ENCODE measurements around the gene NRF1. TPM values are rescaled to one million over a fixed set of nuclear protein-coding genes. Genes with fewer than 3 reads are reported as not detected.

NRF1 gene
- total and polyA plus RNA-seq, 2 of the 13 experiments (the other 11 are each of a cell fraction or from before 2014, with no cell fraction given) = 9.3 to 10.1 TPM

- TF ChIP-seq ZNF292 (CRISPR knock-in tag; IDR thresholded peaks at IDR 0.05; ENCODE audit: borderline replicate concordance, low read depth) (no peak), MYPOP (CRISPR knock-in tag; IDR thresholded peaks at IDR 0.05) (peak; percentile 92), GPBP1L1 (CRISPR knock-in tag; IDR thresholded peaks at IDR 0.05) (no peak), HNRNPL (IDR thresholded peaks at IDR 0.05; ENCODE audit: low read depth, low read length) (0 out of 2 replicates have a peak, but pooled peaks have one; percentile 37), EEA1 (CRISPR knock-in tag; IDR thresholded peaks at IDR 0.05; ENCODE audit: borderline replicate concordance) (0 out of 2 replicates have a peak, but pooled peaks have one; percentile 56), ZNF30 (CRISPR knock-in tag; IDR thresholded peaks at IDR 0.05) (no peak), CENPBD1 (CRISPR knock-in tag; IDR thresholded peaks at IDR 0.05; ENCODE audit: borderline replicate concordance, low read depth) (no peak; the same call in 1 of the 2 replicates), ZBTB7B (CRISPR knock-in tag; IDR thresholded peaks at IDR 0.05) (peak; percentile 21; the same call in 1 of the 2 replicates), ZNF512B (CRISPR knock-in tag; IDR thresholded peaks at IDR 0.05; ENCODE audit: borderline replicate concordance) (no peak), CREM (IDR thresholded peaks at IDR 0.05) (no peak), CREM (CRISPR knock-in tag; IDR thresholded peaks at IDR 0.05) (no peak), THYN1 (CRISPR knock-in tag; IDR thresholded peaks at IDR 0.05; ENCODE audit: borderline replicate concordance, low read depth) (no peak), KLF15 (CRISPR knock-in tag; IDR thresholded peaks at IDR 0.05; ENCODE audit: borderline replicate concordance) (no peak), ZFYVE20 (CRISPR knock-in tag; IDR thresholded peaks at IDR 0.05; ENCODE audit: borderline replicate concordance, low read depth) (0 out of 2 replicates have a peak, but pooled peaks have one; percentile 64), TAF1 (CRISPR knock-in tag; IDR thresholded peaks at IDR 0.05) (peak; percentile 80), TRIM22 (IDR thresholded peaks at IDR 0.05) (no peak), TGIF2 (CRISPR knock-in tag; IDR thresholded peaks at IDR 0.05) (peak; percentile 48), MIXL1 (CRISPR knock-in tag; IDR thresholded peaks at IDR 0.05) (peak; percentile 40; the same call in 1 of the 2 replicates), CENPX (CRISPR knock-in tag; IDR thresholded peaks at IDR 0.05) (no peak), FOXM1 (CRISPR knock-in tag; IDR thresholded peaks at IDR 0.05) (no peak), ZNF530 (CRISPR knock-in tag; IDR thresholded peaks at IDR 0.05; ENCODE audit: low read depth) (0 out of 2 replicates have a peak, but pooled peaks have one; percentile 33)
These were observed at the start of gene NRF1 (continued) for GRCh38 chr7:129611246-129612111.
